ENCODE results near the gene SPINK1.
"Not testable (repeated sequence)": the region's sequence is repeated elsewhere in the genome, so short reads cannot be mapped to it uniquely, and the experiment has no call there.

The SPINK1 gene

GRCh38 chr5:147835386-147835798 lies 3.9 kb upstream of the SPINK1 start:
- H3K27me3 ChIP-seq (ENCODE audit: control insufficient read depth, insufficient read depth, low read length), result no peaks in the 10 kb centered on the region
- no peak for DNase-seq (ENCODE audit: low read depth, low spot score)
- no peaks in the 10 kb centered on the region for H3K36me3 ChIP-seq (ENCODE audit: control insufficient read depth, insufficient read depth, low read length)
- no peaks in the 10 kb centered on the region for H3K9me3 ChIP-seq (ENCODE audit: control insufficient read depth, insufficient read depth, low read length)
- no peak overlapping the region for H3K4me3 ChIP-seq (ENCODE audit: low read length)
- WGBS (ENCODE audit: insufficient coverage, insufficient read length), result no CpG with 5 or more reads among the region's 2 CpGs
- H3K4me1 ChIP-seq (ENCODE audit: control insufficient read depth, insufficient read depth, low read length), result no peaks in the 10 kb centered on the region
- H3K27ac ChIP-seq (ENCODE audit: low read length), result no peak overlapping the region

- Histone ChIP-seq H3K36me3 (ENCODE audit: control insufficient read depth, insufficient read depth, low read length) (no peaks in the 10 kb centered on the region), H3K4me1 (ENCODE audit: control insufficient read depth, insufficient read depth, low read length) (no peaks in the 10 kb centered on the region), H3K27ac (ENCODE audit: low read length) (no peak overlapping the region), H3K4me3 (ENCODE audit: low read length) (no peak overlapping the region), H3K27me3 (ENCODE audit: control insufficient read depth, insufficient read depth, low read length) (no peaks in the 10 kb centered on the region), H3K9me3 (ENCODE audit: control insufficient read depth, insufficient read depth, low read length) (no peaks in the 10 kb centered on the region)
- WGBS (ENCODE audit: insufficient coverage, insufficient read length), result no CpG with 5 or more reads among the region's 1 CpG
- DNase-seq (ENCODE audit: low read depth, low spot score), result no peak
These were observed 1.1 kb upstream of the SPINK1 start for GRCh38 chr5:147832541-147832940.

GRCh38 chr5:147830035-147830434 lies 1.4 kb downstream of the SPINK1 start:
- Histone ChIP-seq H3K9me3 (ENCODE audit: control insufficient read depth, insufficient read depth, low read length) (no peaks in the 10 kb centered on the region), H3K36me3 (ENCODE audit: control insufficient read depth, insufficient read depth, low read length) (no peaks in the 10 kb centered on the region), H3K27ac (ENCODE audit: low read length) (no peak overlapping the region), H3K27me3 (ENCODE audit: control insufficient read depth, insufficient read depth, low read length) (no peaks in the 10 kb centered on the region), H3K4me3 (ENCODE audit: low read length) (no peak overlapping the region), H3K4me1 (ENCODE audit: control insufficient read depth, insufficient read depth, low read length) (no peaks in the 10 kb centered on the region)
- no peak for DNase-seq (ENCODE audit: low read depth, low spot score)

- not testable (repeated sequence) for DNase-seq (ENCODE audit: low read depth, low spot score); H3K36me3 ChIP-seq (ENCODE audit: control insufficient read depth, insufficient read depth, low read length); H3K27me3 ChIP-seq (ENCODE audit: control insufficient read depth, insufficient read depth, low read length); H3K27ac ChIP-seq (ENCODE audit: low read length); H3K4me1 ChIP-seq (ENCODE audit: control insufficient read depth, insufficient read depth, low read length); H3K4me3 ChIP-seq (ENCODE audit: low read length); H3K9me3 ChIP-seq (ENCODE audit: control insufficient read depth, insufficient read depth, low read length)
- WGBS (ENCODE audit: insufficient coverage, insufficient read length), result no CpG with 5 or more reads among the region's 5 CpGs
These were observed 4.5 kb downstream of the SPINK1 start for GRCh38 chr5:147827017-147827416.

GRCh38 chr5:147826361-147826760 lies 5.1 kb downstream of the SPINK1 start:
- no peaks in the 10 kb centered on the region for H3K36me3 ChIP-seq (ENCODE audit: control insufficient read depth, insufficient read depth, low read length)
- H3K4me1 ChIP-seq (ENCODE audit: control insufficient read depth, insufficient read depth, low read length), result no peaks in the 10 kb centered on the region
- no peak for DNase-seq (ENCODE audit: low read depth, low spot score)
- H3K9me3 ChIP-seq (ENCODE audit: control insufficient read depth, insufficient read depth, low read length), result no peaks in the 10 kb centered on the region
- H3K4me3 ChIP-seq (ENCODE audit: low read length), result no peak overlapping the region
- H3K27ac ChIP-seq (ENCODE audit: low read length), result no peak overlapping the region
- no peaks in the 10 kb centered on the region for H3K27me3 ChIP-seq (ENCODE audit: control insufficient read depth, insufficient read depth, low read length)
- WGBS (ENCODE audit: insufficient coverage, insufficient read length), result no CpG with 5 or more reads among the region's 2 CpGs

GRCh38 chr5:147822686-147823491 lies 8.6 kb downstream of the SPINK1 start:
- H3K9me3 ChIP-seq (ENCODE audit: control insufficient read depth, insufficient read depth, low read length), result no peaks in the 10 kb centered on the region
- no peaks in the 10 kb centered on the region for H3K36me3 ChIP-seq (ENCODE audit: control insufficient read depth, insufficient read depth, low read length)
- no peak overlapping the region for H3K4me3 ChIP-seq (ENCODE audit: low read length)
- DNase-seq (ENCODE audit: low read depth, low spot score), result peak; percentile 48
- H3K4me1 ChIP-seq (ENCODE audit: control insufficient read depth, insufficient read depth, low read length), result no peaks in the 10 kb centered on the region
- H3K27me3 ChIP-seq (ENCODE audit: control insufficient read depth, insufficient read depth, low read length), result no peaks in the 10 kb centered on the region
- WGBS (ENCODE audit: insufficient coverage, insufficient read length), result no CpG with 5 or more reads among the region's 4 CpGs
- H3K27ac ChIP-seq (ENCODE audit: low read length), result no peak overlapping the region

GRCh38 chr5:147822222-147822621 lies 9.2 kb downstream of the SPINK1 start:
- H3K36me3 ChIP-seq (ENCODE audit: control insufficient read depth, insufficient read depth, low read length); H3K9me3 ChIP-seq (ENCODE audit: control insufficient read depth, insufficient read depth, low read length); H3K27ac ChIP-seq (ENCODE audit: low read length); H3K4me1 ChIP-seq (ENCODE audit: control insufficient read depth, insufficient read depth, low read length); H3K4me3 ChIP-seq (ENCODE audit: low read length); H3K27me3 ChIP-seq (ENCODE audit: control insufficient read depth, insufficient read depth, low read length); DNase-seq (ENCODE audit: low read depth, low spot score): not testable (repeated sequence)
- WGBS (ENCODE audit: insufficient coverage, insufficient read length), result no CpG with 5 or more reads among the region's 3 CpGs

GRCh38 chr5:147821766-147822165 lies 9.7 kb downstream of the SPINK1 start:
- no peak overlapping the region for H3K4me3 ChIP-seq (ENCODE audit: low read length)
- no peaks in the 10 kb centered on the region for H3K9me3 ChIP-seq (ENCODE audit: control insufficient read depth, insufficient read depth, low read length)
- WGBS (ENCODE audit: insufficient coverage, insufficient read length), result no CpG with 5 or more reads among the region's 5 CpGs
- H3K4me1 ChIP-seq (ENCODE audit: control insufficient read depth, insufficient read depth, low read length), result no peaks in the 10 kb centered on the region
- H3K27ac ChIP-seq (ENCODE audit: low read length), result no peak overlapping the region
- no peak for DNase-seq (ENCODE audit: low read depth, low spot score)
- H3K27me3 ChIP-seq (ENCODE audit: control insufficient read depth, insufficient read depth, low read length), result no peaks in the 10 kb centered on the region
- no peaks in the 10 kb centered on the region for H3K36me3 ChIP-seq (ENCODE audit: control insufficient read depth, insufficient read depth, low read length)

GRCh38 chr5:147819261-147819770 lies 12.2 kb downstream of the SPINK1 start:
- H3K4me3 ChIP-seq (ENCODE audit: low read length), result no peak overlapping the region
- no CpG with 5 or more reads among the region's 1 CpG for WGBS (ENCODE audit: insufficient coverage, insufficient read length)
- no peaks in the 10 kb centered on the region for H3K4me1 ChIP-seq (ENCODE audit: control insufficient read depth, insufficient read depth, low read length)
- no peak for DNase-seq (ENCODE audit: low read depth, low spot score)
- H3K27me3 ChIP-seq (ENCODE audit: control insufficient read depth, insufficient read depth, low read length), result no peaks in the 10 kb centered on the region
- H3K36me3 ChIP-seq (ENCODE audit: control insufficient read depth, insufficient read depth, low read length), result no peaks in the 10 kb centered on the region
- H3K27ac ChIP-seq (ENCODE audit: low read length), result no peak overlapping the region
- no peaks in the 10 kb centered on the region for H3K9me3 ChIP-seq (ENCODE audit: control insufficient read depth, insufficient read depth, low read length)

- Histone ChIP-seq H3K9me3 (ENCODE audit: control insufficient read depth, insufficient read depth, low read length) (no peaks in the 10 kb centered on the region), H3K27ac (ENCODE audit: low read length) (no peak overlapping the region), H3K4me3 (ENCODE audit: low read length) (no peak overlapping the region), H3K36me3 (ENCODE audit: control insufficient read depth, insufficient read depth, low read length) (no peaks in the 10 kb centered on the region), H3K4me1 (ENCODE audit: control insufficient read depth, insufficient read depth, low read length) (no peaks in the 10 kb centered on the region), H3K27me3 (ENCODE audit: control insufficient read depth, insufficient read depth, low read length) (no peaks in the 10 kb centered on the region)
- no peak for DNase-seq (ENCODE audit: low read depth, low spot score)
- no CpG with 5 or more reads among the region's 1 CpG for WGBS (ENCODE audit: insufficient coverage, insufficient read length)
These were observed 13.2 kb downstream of the SPINK1 start for GRCh38 chr5:147818290-147818689.

- Histone ChIP-seq H3K4me1 (ENCODE audit: control insufficient read depth, insufficient read depth, low read length) (no peaks in the 10 kb centered on the region), H3K27me3 (ENCODE audit: control insufficient read depth, insufficient read depth, low read length) (no peaks in the 10 kb centered on the region), H3K36me3 (ENCODE audit: control insufficient read depth, insufficient read depth, low read length) (no peaks in the 10 kb centered on the region), H3K27ac (ENCODE audit: low read length) (no peak overlapping the region), H3K9me3 (ENCODE audit: control insufficient read depth, insufficient read depth, low read length) (no peaks in the 10 kb centered on the region), H3K4me3 (ENCODE audit: low read length) (no peak overlapping the region)
- no CpG with 5 or more reads among the region's 1 CpG for WGBS (ENCODE audit: insufficient coverage, insufficient read length)
- DNase-seq (ENCODE audit: low read depth, low spot score), result no peak
These were observed 17.8 kb downstream of the SPINK1 start for GRCh38 chr5:147813696-147814095.
